ENCODE data around the gene SMTNL2. TPM values are rescaled to one million over a fixed set of nuclear protein-coding genes. Genes with fewer than 3 reads are reported as not detected.
A peak's percentile ranks its signal among the peaks of the same experiment; 100 is the strongest.
"Not testable (repeated sequence)": the region's sequence is repeated elsewhere in the genome, so short reads cannot be mapped to it uniquely, and the experiment has no call there.

Gene SMTNL2
- polyA plus RNA-seq, 1 donor from 2014 or later = not detected

- Mint-ChIP-seq H3K27me3 (peaks cover 19% of the 10 kb centered on the region), H3K9me3 (no peaks in the 10 kb centered on the region), H3K4me3 (no peak overlapping the region), H3K36me3 (peaks cover 2% of the 10 kb centered on the region), H3K4me1 (peaks cover 16 to 26% (median 24%) of the 10 kb centered on the region in 3 donors), H3K27ac (no peak overlapping the region)
Measured at GRCh38 chr17:4632581-4632920, 48.2 kb downstream of the SMTNL2 start.

DNA sequence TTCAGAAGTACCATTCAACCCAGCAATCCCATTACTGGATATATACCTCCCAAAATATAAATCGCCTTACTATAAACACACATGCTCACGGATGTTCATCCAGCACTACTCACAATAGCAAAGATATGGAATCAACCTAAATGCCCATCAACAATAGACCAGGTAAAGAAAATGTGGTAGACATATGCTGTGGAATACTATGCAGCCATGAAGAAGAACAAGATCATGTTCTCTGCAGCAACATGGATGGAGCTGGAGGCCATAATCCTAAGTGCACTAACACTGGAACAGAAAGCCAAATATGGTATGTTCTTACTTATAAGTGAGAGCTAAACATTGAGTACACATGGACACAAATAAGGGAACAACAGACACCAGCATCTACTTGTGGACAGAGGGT, 49.3 kb downstream of the SMTNL2 start:
- Mint-ChIP-seq H3K4me3 (no peak overlapping the region), H3K27ac (no peak overlapping the region), H3K36me3 (peaks cover 2% of the 10 kb centered on the region), H3K4me1 (peaks cover 20 to 29% (median 26%) of the 10 kb centered on the region in 3 donors), H3K9me3 (no peaks in the 10 kb centered on the region), H3K27me3 (peaks cover 22% of the 10 kb centered on the region)

DNA sequence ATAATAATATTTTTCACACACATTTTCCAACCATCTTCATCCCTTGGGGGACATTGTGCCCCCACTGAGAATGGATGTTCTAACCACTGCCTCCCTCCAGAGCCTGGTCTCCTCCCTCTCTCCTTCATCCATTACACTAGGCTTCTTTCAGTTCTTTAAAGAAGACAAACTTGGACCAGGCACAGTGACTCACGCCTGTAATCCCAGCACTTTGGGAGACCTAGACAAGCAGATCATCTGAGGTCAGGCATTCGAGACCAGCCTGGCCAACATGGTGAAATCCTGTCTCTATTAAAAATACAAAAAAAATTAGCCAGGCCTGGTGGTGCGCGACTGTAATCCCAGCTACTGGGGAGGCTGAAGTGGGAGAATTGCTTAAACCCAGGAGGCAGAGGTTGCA, 50.6 kb downstream of the SMTNL2 start:
- peaks cover 28 to 36% (median 32%) of the 10 kb centered on the region in 3 donors for H3K4me1 Mint-ChIP-seq
- H3K4me3 Mint-ChIP-seq = peak overlapping the region in 1 of 4 donors; percentile 94
- H3K27me3 Mint-ChIP-seq = peaks cover 30% of the 10 kb centered on the region
- H3K27ac Mint-ChIP-seq = no peak overlapping the region
- H3K9me3 Mint-ChIP-seq = no peaks in the 10 kb centered on the region
- H3K36me3 Mint-ChIP-seq = peaks cover 2% of the 10 kb centered on the region

GRCh38 chr17:4635823-4636375, 51.6 kb downstream of the SMTNL2 start:
- peak overlapping the region in 1 of 3 donors; percentile 21 for H3K27ac Mint-ChIP-seq
- peak overlapping the region; percentile 10 to 94 (median 70) for H3K4me3 Mint-ChIP-seq
- H3K4me1 Mint-ChIP-seq = peaks cover 28 to 36% (median 33%) of the 10 kb centered on the region in 3 donors
- H3K27me3 Mint-ChIP-seq = peaks cover 33% of the 10 kb centered on the region
- H3K9me3 Mint-ChIP-seq = no peaks in the 10 kb centered on the region
- H3K36me3 Mint-ChIP-seq = peaks cover 2% of the 10 kb centered on the region

DNA sequence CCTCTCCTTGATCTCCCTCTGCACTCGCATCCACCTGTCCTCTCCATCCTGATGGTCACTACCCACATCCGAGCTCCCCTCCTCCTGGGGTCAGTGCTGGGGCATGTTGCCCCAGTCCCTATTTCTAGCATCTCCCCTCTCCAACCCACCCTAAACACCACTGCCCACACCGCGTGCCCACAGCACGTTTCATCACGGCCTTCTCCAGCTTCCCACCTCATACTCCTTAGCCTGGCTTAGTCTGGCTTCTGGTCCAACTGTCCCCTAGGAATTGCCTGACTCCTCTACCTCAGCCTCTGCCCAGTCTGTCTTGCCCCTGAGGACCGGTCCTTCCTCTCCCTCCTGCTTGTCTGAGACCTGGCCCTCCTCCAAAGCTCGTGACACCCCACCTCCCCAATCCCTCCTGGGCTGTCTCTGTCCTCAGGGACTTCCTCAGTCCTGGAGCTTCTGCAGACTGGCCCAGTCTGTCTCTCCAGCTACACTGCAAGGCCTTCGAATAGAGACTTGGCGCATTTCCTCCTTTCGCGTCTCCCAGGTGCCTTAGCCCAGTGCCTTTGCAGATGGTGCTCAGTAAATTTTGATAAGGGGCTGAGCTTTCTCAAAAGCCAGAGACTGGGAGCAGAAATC, 52.3 kb downstream of the SMTNL2 start:
- Mint-ChIP-seq H3K27ac (peak overlapping the region in 1 of 3 donors; percentile 21), H3K4me1 (peaks cover 23 to 36% (median 32%) of the 10 kb centered on the region in 3 donors), H3K27me3 (peaks cover 40% of the 10 kb centered on the region), H3K9me3 (no peaks in the 10 kb centered on the region), H3K36me3 (peaks cover 2% of the 10 kb centered on the region), H3K4me3 (peak overlapping the region; percentile 28 to 94 (median 64))

DNA sequence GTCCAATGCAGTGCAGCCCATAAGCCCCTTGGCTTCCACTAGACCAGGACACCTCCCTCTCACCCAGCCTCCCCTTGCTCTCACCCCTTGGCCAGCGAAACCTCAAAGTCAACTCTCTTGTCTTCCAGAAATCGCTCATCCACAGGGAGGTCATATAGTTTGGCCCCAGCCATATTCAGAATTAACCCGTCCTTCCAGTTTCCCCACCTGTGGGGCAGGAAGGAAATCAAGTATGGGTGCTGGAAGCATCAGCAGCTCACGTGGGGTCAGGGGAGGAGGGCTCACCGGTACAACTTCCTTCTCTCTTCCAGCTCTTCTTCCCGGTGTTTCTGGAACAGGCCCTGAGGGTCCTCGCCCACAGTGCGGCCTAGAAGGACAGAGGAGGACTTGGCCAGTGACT, 54.4 kb downstream of the SMTNL2 start:
- peaks cover 23 to 37% (median 32%) of the 10 kb centered on the region in 3 donors for H3K4me1 Mint-ChIP-seq
- peak overlapping the region in 2 of 4 donors; percentile 89 for H3K4me3 Mint-ChIP-seq
- H3K9me3 Mint-ChIP-seq, H3K36me3 Mint-ChIP-seq: not testable (repeated sequence)
- H3K27ac Mint-ChIP-seq = peak overlapping the region in 1 of 3 donors; percentile 60
- H3K27me3 Mint-ChIP-seq = peaks cover 54% of the 10 kb centered on the region

GRCh38 chr17:4639301-4640059, 55.2 kb downstream of the SMTNL2 start:
- not testable (repeated sequence) for H3K36me3 Mint-ChIP-seq, H3K9me3 Mint-ChIP-seq
- Mint-ChIP-seq H3K27me3 (peaks cover 54% of the 10 kb centered on the region), H3K4me3 (peak overlapping the region; percentile 35 to 89 (median 78)), H3K4me1 (peaks cover 23 to 36% (median 32%) of the 10 kb centered on the region in 3 donors), H3K27ac (peak overlapping the region in 1 of 3 donors; percentile 60)

- peaks cover 54% of the 10 kb centered on the region for H3K27me3 Mint-ChIP-seq
- not testable (repeated sequence) for H3K9me3 Mint-ChIP-seq, H3K27ac Mint-ChIP-seq, H3K36me3 Mint-ChIP-seq
- H3K4me3 Mint-ChIP-seq = peak overlapping the region in 1 of 4 donors; percentile 27
- H3K4me1 Mint-ChIP-seq = peaks cover 23 to 30% (median 26%) of the 10 kb centered on the region in 3 donors
Measured at GRCh38 chr17:4640569-4641188, 56.4 kb downstream of the SMTNL2 start.

GRCh38 chr17:4641297-4642195, 57.2 kb downstream of the SMTNL2 start, which contains the start of gene ALOX15:
TSS of gene ALOX15 (minus strand) at chr17:4641678. CDS start at chr17:4641651, 27 bp downstream.
- H3K4me1 Mint-ChIP-seq = peaks cover 17 to 23% (median 18%) of the 10 kb centered on the region in 3 donors

GRCh38 chr17:4642286-4642685, 58.0 kb downstream of the SMTNL2 start:
- Mint-ChIP-seq H3K9me3 (no peaks in the 10 kb centered on the region), H3K27me3 (peaks cover 44% of the 10 kb centered on the region), H3K4me1 (peaks cover 11 to 16% (median 14%) of the 10 kb centered on the region in 3 donors), H3K4me3 (peak overlapping the region in 1 of 4 donors; percentile 38), H3K27ac (no peak overlapping the region), H3K36me3 (peaks cover 3% of the 10 kb centered on the region)

More at GRCh38 chr17:4641297-4642195, 57.2 kb downstream of the SMTNL2 start, which contains the start of gene ALOX15:
- H3K4me3 Mint-ChIP-seq = peak within 1 kb of the TSS; percentile 17 to 53 (median 42)
- H3K27me3 Mint-ChIP-seq = peaks cover 50% of the 10 kb centered on the region
- H3K27ac Mint-ChIP-seq = no peak within 1 kb of the TSS
- peaks cover 3% of the 10 kb centered on the region for H3K36me3 Mint-ChIP-seq
- no peaks in the 10 kb centered on the region for H3K9me3 Mint-ChIP-seq

GRCh38 chr17:4643676-4644075, 59.3 kb downstream of the SMTNL2 start:
- H3K27ac Mint-ChIP-seq = no peak overlapping the region
- H3K4me1 Mint-ChIP-seq = peaks cover 8 to 12% (median 12%) of the 10 kb centered on the region in 3 donors
- no peak overlapping the region for H3K4me3 Mint-ChIP-seq
- H3K9me3 Mint-ChIP-seq = no peaks in the 10 kb centered on the region
- H3K27me3 Mint-ChIP-seq = peaks cover 37% of the 10 kb centered on the region
- H3K36me3 Mint-ChIP-seq = peaks cover 3% of the 10 kb centered on the region

DNA sequence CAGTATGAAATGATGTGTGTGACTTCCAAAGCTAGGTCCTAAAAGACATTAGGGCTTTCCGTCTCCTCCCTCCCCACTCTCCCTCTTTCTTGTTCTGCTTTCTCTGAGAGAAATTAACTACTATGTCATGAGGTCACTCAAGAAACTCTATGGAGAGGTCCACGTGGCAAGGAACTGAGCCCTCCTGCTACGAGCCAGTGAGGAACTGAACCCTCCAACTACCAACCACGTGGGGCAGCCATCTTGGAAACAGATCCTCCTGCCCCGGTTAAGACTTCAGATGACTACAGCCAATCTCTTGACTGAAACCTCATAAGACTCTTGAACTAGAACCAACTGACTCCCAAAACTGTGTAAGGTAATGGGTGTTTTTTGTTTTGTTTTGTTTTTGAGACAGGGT, 61.3 kb downstream of the SMTNL2 start:
- Mint-ChIP-seq H3K4me1 (peaks cover 0 to 6% (median 4%) of the 10 kb centered on the region in 3 donors), H3K27me3 (peaks cover 31% of the 10 kb centered on the region), H3K4me3 (no peak overlapping the region), H3K36me3 (peaks cover 3% of the 10 kb centered on the region), H3K27ac (no peak overlapping the region), H3K9me3 (no peaks in the 10 kb centered on the region)

DNA sequence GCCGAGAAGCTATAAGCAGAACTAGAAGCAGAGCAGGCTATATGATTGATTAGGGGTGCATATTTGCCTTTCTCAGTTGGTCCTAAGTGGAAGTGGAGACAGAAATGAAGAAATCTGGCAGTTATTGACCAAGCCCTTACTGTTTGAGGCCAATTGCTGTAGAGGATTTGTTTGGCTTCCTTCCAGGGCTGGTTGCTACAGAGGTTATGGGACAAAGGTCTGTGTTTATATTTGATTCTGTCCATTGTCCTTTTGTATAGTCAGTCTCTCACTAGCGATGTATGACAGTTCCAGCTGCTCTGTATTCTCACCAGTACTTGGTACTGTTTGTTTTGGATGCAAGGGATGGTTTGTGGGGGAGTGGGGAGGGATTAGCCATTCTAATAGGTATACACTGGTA, 64.4 kb downstream of the SMTNL2 start:
- Mint-ChIP-seq H3K4me3 (no peak overlapping the region), H3K4me1 (peaks cover 0 to 3% (median 0%) of the 10 kb centered on the region in 3 donors), H3K27me3 (peaks cover 19% of the 10 kb centered on the region), H3K36me3 (peaks cover 3% of the 10 kb centered on the region), H3K27ac (no peak overlapping the region), H3K9me3 (no peaks in the 10 kb centered on the region)

DNA sequence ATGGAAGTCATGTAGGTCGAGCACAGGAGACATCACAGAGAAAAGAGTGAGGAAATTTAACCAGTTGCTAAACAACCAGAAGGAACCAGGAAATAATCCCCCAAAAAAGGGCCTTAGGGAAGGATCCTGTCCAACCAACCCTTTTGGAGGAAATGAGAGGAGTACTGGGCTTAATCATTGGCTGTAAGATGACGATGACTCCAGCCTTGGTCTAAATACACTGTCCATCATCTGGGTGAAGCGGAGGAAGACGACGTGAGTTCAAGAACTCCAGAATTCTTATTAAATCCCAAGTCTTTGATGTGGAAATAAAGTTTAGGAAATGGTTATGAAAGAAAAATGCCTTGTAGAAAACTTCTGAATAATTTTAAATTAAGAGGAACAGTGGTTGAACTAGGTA, 68.7 kb downstream of the SMTNL2 start:
- Mint-ChIP-seq H3K27me3 (peaks cover 17% of the 10 kb centered on the region), H3K4me1 (no peaks in the 10 kb centered on the region), H3K27ac (no peak overlapping the region), H3K36me3 (no peaks in the 10 kb centered on the region), H3K4me3 (no peak overlapping the region), H3K9me3 (no peaks in the 10 kb centered on the region)

Data from IgD-negative memory B cell (primary cell).